ENCODE results near the gene ZNF467.

The ZNF467 gene

GRCh38 chr7:149725916-149726315 is 47.5 kb downstream of the ZNF467 start:
- DNase-seq: no peak

GRCh38 chr7:149725426-149725821 is 48.0 kb downstream of the ZNF467 start:
- DNase-seq: peak; percentile 62 to 75 (median 74)

GRCh38 chr7:149724661-149725425 is 48.5 kb downstream of the ZNF467 start:
- DNase-seq: no peak

- DNase-seq: no peak
Observed at GRCh38 chr7:149723795-149724495, 49.4 kb downstream of the ZNF467 start.

- no peak for DNase-seq
Observed at GRCh38 chr7:149723082-149723767, 50.2 kb downstream of the ZNF467 start.

GRCh38 chr7:149722356-149722957 is 50.9 kb downstream of the ZNF467 start:
- peak in 1 of 3 donors; percentile 30 for DNase-seq

- DNase-seq: no peak
Observed at GRCh38 chr7:149721084-149721601, 52.2 kb downstream of the ZNF467 start.

GRCh38 chr7:149720372-149721083 is 52.9 kb downstream of the ZNF467 start:
- no peak for DNase-seq

- DNase-seq: peak in 1 of 3 donors; percentile 34
Observed at GRCh38 chr7:149719912-149720335, 53.5 kb downstream of the ZNF467 start.

- DNase-seq: no peak
Observed at GRCh38 chr7:149719050-149719899, 54.1 kb downstream of the ZNF467 start.

GRCh38 chr7:149718730-149719049 is 54.7 kb downstream of the ZNF467 start:
- no peak for DNase-seq

- DNase-seq: no peak
Observed at GRCh38 chr7:149717481-149717880, 55.9 kb downstream of the ZNF467 start.

GRCh38 chr7:149716932-149717307 is 56.5 kb downstream of the ZNF467 start:
- DNase-seq: no peak

GRCh38 chr7:149716007-149716931 is 57.1 kb downstream of the ZNF467 start:
- no peak for DNase-seq

- DNase-seq: no peak
Observed at GRCh38 chr7:149715476-149715875, 57.9 kb downstream of the ZNF467 start.

- no peak for DNase-seq
Observed at GRCh38 chr7:149714910-149715471, 58.4 kb downstream of the ZNF467 start.
